H1 (cell line): Measurements from ENCODE around the gene TFR2. TPM values are rescaled to one million over a fixed set of nuclear protein-coding genes. Genes with fewer than 3 reads are reported as not detected.

ENCODE experiments used
- KDM5A ChIP-seq: fragments of 200-600 bp; IDR thresholded peaks from 2 replicates; pipeline ENCODE4 v1.7.1; 2012; ENCODE audit warnings: mild to moderate bottlenecking, low read length, inconsistent platforms, mixed read lengths
- polyA plus RNA-seq, 7 experiments: library from polyadenylated mRNA; depleted of rRNA in 3 of 7; stranded (reverse) in 5 of 7; unstranded in 2 of 7; fragments of >200 nt in 5 of 7; fragments of 200-250 nt in 2 of 7; gene quantifications; 1 replicate in 5 of 7; 2 replicates in 1 of 7; 4 replicates in 1 of 7; pipeline versions ENCODE4 v1.2.1 to v1.2.3, GENCODE V29; 2011 to 2013; ENCODE audit warnings: missing spikeins in 2 of 7, mixed read lengths in 2 of 7
- total RNA-seq: library from RNA; stranded (reverse); fragmentation: NEBNext Ultra II Directional; extraction: Animal tissue kit (Norgen Biotek cat#: 25700); gene quantifications from 2 replicates; pipeline ENCODE4 v1.2.1, GENCODE V29; 2021

Gene TFR2
- total and polyA plus RNA-seq, 2 of the 8 experiments (the other 6 are each of a cell fraction or from before 2014, with no cell fraction given): 4.6 to 5.7 TPM

DNA sequence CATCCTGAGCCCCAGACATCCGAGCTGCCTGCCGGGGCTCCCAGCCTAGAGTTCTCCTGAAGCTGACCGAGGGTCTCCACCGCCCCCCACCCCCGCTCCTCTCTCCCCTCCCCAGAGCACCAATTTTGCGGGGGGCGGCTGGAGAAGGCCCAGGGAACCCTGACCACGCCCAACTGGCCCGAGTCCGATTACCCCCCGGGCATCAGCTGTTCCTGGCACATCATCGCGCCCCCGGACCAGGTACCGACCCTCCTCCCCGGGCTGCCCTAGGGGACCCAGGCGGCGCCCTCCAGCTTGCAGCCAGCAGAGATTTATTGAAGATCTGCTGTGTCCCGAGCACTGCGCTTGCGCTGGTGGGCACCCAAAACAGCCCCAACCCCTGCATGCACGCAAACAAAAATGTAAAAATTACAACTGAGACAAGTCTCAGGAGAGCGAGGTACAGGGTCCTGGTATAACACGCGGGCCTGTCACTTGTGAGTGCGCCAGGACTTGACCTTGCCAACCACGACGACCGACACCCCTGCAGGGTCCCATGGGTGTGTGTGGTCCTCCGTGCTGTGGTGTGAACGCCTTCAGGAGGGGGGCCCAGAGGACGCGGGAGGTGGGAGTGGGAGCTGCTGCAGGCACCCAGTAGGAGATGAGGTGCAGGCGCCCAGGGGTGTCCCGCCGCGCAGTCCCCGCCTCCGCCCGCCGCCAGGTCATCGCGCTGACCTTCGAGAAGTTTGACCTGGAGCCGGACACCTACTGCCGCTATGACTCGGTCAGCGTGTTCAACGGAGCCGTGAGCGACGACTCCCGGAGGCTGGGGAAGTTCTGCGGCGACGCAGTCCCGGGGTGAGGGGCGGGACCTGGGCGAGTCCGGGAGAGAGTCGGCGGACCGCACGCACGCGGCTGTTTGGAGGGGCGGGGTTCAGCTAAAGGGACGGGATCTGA, 36.1 kb downstream of the TFR2 start (continued):
- no peak for TF ChIP-seq KDM5A
